GM21526 (cell line): ENCODE measurements around the gene GPR6.

Source experiments
- ATAC-seq: cut with Tn5 transposase; IDR thresholded peaks from one replicate; pipeline ENCODE4 v1.9.1; 2021; ENCODE audit warnings: moderate library complexity; ENCODE audit not compliant: unreplicated experiment, low FRiP score

The GPR6 gene, protein sequence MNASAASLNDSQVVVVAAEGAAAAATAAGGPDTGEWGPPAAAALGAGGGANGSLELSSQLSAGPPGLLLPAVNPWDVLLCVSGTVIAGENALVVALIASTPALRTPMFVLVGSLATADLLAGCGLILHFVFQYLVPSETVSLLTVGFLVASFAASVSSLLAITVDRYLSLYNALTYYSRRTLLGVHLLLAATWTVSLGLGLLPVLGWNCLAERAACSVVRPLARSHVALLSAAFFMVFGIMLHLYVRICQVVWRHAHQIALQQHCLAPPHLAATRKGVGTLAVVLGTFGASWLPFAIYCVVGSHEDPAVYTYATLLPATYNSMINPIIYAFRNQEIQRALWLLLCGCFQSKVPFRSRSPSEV

DNA sequence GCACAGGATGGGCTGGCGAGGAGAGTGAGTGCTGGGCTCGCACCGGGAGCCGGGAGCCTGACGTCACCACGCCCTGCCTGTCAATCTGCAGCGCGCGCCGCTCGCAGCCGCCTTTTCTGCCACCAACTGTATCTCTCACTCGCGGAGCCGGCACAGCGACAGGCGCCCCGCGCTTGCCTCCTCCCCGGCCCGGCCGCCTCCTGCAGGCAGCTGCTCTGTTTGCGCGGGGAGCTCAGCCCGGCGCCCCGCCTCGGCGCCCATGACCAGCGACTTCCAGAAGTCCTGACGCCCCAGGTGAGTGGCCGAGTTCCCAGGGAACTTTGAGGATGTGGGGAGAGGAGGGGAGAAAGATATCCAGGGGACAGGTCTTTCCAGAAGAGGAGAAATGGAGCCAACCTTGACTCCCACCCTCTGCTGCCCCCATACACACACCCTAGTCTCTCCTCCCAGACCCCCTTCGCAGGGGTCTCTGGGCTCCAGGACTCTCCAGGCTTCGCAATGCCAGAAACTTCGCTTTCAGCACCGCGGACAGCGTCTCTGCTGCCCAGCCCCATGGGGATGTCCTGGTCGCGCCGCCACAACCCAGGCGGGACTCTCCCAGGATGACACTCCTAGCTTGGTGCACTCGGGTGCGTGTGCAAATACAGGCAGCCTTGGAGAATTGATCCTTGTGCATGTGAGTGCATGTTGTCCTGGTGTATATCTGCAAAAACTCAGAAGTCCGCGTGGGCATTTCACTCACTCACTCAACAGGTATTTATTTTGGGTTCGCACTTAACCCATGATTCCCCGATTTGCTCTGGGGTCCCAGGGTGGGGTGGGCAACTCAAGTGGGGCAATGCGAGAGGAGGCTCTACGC, at the start of gene GPR6:
TSS of gene GPR6 (plus strand) at position 138 of the 859 bp plus-strand sequence. CDS start 802 bp downstream, outside the sequence.
- ATAC-seq, result no peak

- no peak for ATAC-seq
These were observed 43.8 kb upstream of the GPR6 start for GRCh38 chr6:109934293-109934692.

GRCh38 chr6:109939654-109940053, 38.5 kb upstream of the GPR6 start:
- ATAC-seq, result no peak

- ATAC-seq, result no peak
These were observed 33.7 kb upstream of the GPR6 start for GRCh38 chr6:109944448-109944847.

DNA sequence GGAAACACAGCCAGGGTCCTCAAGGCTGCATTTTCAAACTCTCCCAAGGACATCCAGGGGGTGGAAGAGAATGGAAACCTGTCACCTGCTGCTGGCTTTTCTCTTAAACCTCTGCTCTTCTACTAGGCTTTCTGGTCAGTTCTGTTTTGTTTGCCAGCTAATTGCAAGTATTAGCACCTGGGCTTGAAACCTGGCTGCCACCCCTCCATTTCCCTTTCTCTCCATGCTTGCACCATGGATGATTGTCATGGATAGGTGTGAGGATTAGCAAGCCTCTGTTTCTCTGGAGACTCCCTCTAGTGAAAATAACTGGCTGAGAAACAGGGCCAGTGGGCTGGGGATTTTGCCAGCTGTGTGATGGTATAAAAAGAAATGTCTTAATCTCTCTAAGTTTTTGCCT, 33.0 kb upstream of the GPR6 start:
- no peak for ATAC-seq

DNA sequence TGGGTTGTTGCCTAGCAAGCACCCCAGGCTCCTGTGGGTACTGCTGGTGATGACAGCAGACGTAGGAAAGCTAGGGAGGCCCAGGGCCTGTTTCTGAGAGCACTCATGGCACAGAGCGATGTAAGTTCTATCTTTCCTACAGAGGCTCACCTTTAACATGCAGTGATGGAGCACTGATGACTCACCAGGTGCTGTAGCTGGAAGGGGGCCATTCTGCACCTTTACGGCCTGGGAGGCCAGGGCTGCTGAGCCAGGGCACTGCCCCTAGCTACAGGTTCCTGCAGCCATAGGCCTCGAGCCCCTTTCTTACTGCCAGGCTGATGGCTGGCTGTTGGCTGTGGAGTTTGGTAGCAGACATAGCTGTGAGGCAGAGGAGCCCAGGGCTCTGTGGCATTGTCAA, 31.1 kb upstream of the GPR6 start:
- ATAC-seq, result no peak

GRCh38 chr6:109949281-109950065, 28.6 kb upstream of the GPR6 start:
- ATAC-seq, result no peak

DNA sequence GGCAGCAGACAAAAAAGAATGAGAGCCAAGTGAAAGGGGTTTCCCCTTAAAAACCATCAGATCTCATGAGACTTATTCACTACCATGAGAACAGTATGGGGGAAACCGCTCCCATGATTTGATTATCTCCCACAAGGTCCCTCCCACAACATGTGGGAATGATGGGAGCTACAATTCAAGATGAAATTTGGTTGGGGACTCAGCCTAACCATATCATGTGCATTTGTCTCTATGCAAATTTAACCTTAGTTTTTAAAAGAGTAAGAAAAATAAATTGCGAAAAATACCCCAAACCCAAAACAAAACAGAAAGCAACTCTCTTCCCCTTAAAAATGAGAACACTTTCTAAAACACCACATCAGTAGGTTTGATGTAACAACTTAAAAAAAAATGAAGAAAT, 22.6 kb upstream of the GPR6 start:
- no peak for ATAC-seq

GRCh38 chr6:109958626-109959025, 19.5 kb upstream of the GPR6 start:
- no peak for ATAC-seq

DNA sequence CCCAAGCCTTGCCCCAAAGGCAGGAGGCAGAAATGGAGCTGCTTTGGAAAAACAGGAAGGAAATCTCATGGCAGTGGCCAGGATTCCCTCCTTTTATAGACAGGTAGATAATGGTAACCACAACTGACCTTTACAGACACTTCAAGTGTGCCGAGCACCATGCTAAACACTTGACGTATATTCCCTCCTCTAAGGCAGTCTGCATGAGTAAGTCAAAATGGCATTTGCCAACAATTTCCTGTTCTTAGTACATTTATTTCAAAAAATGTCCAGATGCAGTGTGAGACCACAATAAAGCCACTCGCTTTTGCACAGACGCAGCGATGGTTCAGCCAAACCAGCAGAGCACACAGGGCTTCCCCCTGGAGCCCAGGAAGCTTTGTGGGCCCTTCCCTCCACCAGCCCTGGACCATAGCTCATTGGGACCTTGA, 16.5 kb upstream of the GPR6 start:
- no peak for ATAC-seq

- no peak for ATAC-seq
These were observed 15.8 kb upstream of the GPR6 start for GRCh38 chr6:109962271-109962670.

DNA sequence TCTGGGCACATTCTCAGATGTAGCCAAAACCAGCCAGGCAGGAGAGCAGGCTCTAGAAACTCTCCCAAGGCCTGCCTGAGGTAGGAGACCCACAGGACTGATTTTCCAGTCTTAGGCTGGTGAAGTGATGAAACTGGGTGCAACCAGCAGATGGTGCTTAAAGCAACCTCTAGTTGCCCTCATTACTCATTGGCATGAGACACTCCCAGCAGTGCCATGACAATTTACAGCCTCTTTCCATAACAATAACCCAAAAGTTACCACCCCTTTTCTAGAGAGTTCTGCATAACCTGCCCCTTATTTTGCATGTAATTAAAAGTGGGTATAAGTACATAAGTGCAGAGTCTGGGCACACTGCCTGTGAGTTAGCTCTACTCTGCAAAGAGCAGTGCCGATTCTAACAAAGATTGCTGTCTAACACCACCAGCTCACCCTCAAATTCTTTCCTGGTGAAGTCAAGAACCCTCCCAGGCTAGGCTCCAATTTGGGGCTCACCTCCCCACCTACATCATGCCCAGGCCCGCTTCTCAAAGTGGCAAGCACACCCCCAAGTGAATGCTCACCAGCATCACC, 14.4 kb upstream of the GPR6 start:
- no peak for ATAC-seq

- ATAC-seq, result no peak
These were observed 13.2 kb upstream of the GPR6 start for GRCh38 chr6:109964949-109965348.

GRCh38 chr6:109966299-109966698, 11.8 kb upstream of the GPR6 start:
- no peak for ATAC-seq

DNA sequence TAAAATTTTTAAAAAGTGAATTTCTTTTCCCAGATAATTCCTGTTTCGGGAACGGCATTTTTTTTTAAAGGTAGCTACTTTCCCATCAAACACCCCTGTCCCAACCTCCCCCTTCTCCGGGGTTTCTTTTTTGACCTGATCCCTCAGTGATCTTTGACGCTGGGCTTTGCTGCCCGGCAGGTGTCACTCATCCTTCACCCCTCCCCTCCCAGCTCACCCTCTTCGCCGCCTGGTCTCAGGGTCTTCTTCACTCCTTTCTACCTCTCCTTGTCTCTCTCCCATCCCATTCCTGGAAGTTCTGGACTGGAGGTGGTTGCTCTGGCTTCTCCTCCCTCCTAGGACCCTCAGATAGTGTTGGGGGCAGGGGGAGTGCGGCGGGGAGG, 329 bp upstream of the GPR6 start:
- ATAC-seq, result no peak

GRCh38 chr6:109979033-109979921, 1.2 kb downstream of the GPR6 start:
- ATAC-seq, result no peak

DNA sequence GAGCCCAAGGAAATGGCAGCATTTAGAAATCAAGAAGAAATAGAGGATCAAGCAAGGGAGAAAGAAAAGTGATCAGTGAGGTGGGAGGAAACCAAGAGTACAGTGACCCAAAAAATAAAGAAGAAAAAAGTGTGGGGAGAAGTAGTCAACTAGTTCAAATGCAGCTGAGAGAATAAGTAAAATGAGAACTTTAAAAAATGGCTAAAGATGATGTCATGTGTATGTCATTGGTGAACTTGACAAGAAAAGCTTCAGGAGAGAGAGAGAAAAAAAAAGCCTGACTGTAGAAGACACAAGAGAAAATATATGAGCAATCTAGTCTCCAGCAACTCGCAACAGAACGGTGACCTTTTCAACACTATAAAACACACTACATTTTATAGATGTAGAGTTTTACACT, 6.3 kb downstream of the GPR6 start:
- ATAC-seq, result no peak

DNA sequence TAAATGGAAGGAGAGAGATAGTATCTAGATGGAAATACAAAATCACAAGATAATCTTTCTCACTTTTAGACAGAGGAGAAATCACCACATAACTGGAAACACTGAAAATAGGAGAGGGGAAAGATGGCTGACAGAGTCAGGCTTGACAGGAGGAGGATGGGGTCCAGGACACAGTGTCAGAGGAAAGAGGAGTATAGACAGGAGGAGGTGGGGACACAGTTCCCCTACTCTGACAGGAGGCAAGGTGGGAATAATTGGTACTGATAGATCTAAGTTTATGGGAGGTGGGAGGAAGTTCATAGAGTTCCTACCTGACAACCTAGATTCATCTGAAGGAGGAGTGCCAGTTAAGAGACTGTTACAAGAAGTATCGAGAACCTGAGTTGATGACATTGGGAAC, 9.1 kb downstream of the GPR6 start:
- no peak for ATAC-seq

GRCh38 chr6:109991201-109992101, 13.3 kb downstream of the GPR6 start:
- no peak for ATAC-seq
